Measurements from ENCODE around the gene ADAMTS16.

GRCh38 chr5:5258564-5258963, 118.4 kb downstream of the ADAMTS16 start:
- TF ChIP-seq, protein P1, sequence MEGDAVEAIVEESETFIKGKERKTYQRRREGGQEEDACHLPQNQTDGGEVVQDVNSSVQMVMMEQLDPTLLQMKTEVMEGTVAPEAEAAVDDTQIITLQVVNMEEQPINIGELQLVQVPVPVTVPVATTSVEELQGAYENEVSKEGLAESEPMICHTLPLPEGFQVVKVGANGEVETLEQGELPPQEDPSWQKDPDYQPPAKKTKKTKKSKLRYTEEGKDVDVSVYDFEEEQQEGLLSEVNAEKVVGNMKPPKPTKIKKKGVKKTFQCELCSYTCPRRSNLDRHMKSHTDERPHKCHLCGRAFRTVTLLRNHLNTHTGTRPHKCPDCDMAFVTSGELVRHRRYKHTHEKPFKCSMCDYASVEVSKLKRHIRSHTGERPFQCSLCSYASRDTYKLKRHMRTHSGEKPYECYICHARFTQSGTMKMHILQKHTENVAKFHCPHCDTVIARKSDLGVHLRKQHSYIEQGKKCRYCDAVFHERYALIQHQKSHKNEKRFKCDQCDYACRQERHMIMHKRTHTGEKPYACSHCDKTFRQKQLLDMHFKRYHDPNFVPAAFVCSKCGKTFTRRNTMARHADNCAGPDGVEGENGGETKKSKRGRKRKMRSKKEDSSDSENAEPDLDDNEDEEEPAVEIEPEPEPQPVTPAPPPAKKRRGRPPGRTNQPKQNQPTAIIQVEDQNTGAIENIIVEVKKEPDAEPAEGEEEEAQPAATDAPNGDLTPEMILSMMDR (IDR thresholded peaks at IDR 0.05): no peak
- TF ChIP-seq POLR2A (IDR thresholded peaks at IDR 0.05): no peak
